Dermis microvascular lymphatic vessel endothelial cell (primary cell): ENCODE data around the gene ENTR1. TPM values are rescaled to one million over a fixed set of nuclear protein-coding genes. Genes with fewer than 3 reads are reported as not detected.
"Not testable (repeated sequence)": the region's sequence is repeated elsewhere in the genome, so short reads cannot be mapped to it uniquely, and the experiment has no call there.

Experiments
- DNase-seq, 2 donors: peaks; one replicate each; pipeline versions ENCODE4 v3.0.0 to v3.0.0-alpha.2; 2010; ENCODE audit warnings: low read depth in 2 of 2
- total RNA-seq: library from RNA; depleted of rRNA; stranded (reverse); fragments of >200 nt; gene quantifications from 2 replicates; pipeline ENCODE4 v1.2.1, GENCODE V29; 2014

ENTR1 gene
- total RNA-seq, 1 donor from 2014 or later, result 19.9 TPM

DNA sequence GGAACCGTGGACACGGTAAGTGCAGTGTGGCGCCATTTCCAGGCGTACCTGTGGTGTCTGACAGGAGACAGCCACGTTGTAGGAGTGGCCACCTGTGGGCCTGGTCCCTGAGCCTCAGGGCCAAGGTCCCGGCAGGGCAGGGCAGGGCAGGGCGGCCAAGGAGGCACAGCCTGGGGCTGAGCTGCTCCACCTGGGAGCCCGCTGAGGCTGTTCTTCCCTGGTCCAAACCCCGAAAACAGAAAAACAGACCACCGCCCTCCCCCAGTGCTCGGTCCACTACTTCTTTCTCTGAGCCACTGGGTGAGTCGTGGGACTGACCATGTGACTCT, 8.6 kb upstream of the ENTR1 start:
- no peak for DNase-seq

DNA sequence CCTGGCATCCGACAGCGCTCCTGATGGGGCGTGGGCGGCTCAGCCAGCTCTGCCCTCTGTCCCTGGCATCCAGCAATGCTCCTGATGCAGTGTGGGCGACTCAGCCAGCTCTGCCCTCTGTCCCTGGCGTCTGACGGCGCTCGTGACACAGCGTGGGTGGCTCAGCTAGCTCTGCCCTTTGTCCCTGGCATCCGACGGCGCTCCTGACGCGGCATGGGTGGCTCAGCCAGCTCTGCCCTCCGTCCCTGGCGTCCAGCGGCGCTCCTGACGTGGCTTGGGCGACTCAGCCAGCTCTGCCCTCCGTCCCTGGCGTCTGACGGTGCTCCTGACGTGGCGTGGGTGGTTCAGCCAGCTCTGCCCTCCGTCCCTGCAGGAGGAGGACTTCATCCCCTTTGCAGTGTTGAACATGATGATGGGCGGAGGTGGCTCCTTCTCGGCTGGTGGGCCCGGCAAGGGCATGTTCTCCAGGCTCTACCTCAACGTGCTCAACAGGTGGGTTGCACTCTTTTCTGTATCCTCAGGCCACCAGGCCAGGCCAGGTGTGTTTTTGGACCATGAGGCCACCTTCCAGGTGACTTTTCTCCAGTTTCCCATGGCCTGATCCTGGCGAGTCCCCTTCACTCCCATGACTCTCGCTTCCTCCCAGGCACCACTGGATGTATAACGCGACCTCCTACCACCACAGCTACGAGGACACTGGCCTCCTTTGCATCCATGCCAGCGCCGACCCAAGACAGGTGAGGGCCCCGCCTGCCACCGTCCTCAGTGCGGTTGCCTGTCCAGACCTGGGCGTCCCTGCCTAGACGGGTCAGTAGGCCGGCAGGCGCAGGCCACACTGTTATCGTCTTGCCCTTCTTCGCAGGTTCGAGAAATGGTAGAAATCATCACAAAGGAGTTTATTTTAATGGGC, 8.0 kb upstream of the ENTR1 start:
- no peak for DNase-seq

DNA sequence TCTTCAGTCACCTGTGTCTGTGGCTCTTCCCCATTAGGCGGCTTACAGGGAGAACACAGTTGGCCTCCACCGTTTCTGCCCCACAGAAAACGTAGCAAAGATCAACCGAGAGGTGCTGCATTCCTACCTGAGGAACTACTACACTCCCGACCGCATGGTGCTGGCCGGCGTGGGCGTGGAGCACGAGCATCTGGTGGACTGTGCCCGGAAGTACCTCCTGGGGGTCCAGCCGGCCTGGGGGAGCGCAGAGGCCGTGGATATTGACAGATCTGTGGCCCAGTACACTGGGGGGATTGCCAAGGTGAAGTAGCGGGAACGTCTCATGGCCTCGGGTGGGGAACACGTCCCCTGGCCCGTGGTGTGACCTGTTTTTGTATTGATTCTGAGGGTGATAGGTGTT, 6.5 kb upstream of the ENTR1 start:
- DNase-seq, result no peak

DNA sequence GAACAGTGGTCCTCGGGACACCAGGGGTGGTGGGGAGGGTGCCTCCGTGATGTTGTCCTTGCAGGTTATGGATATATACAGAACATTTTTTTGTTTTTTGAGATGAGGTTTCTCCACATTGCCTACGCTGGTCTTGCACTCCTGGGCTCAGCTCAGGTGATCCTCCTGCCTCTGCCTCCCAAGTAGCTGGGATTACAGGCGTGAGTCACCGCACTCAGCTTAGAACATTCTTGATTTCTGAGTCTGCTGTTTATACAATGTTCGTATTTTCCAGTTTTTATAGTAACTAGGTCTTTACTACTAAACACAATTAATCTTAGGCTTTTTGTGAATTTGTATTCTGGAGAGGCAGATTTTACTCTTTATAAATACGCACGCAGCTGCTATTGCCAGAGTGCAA, 6.0 kb upstream of the ENTR1 start:
- no peak for DNase-seq

DNA sequence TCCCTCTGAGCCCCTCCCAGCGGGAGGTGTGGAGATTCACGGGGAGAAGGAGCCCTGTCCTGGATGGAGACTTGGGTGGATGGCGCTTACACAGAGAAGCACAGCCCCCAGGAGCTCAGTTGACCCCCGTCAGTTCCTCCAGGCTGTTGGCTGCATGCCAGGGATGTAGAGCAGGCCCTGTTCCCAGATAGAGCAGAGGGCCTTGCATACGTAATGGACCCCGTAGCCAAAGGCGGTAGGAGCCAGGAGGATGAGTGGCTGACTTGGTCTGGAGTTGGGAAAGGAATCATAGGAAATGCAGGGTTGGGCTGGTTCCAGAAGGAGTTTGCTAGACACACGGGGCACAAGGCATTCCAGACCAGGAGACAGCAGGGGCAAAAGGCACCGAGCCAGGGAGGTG, 2.5 kb upstream of the ENTR1 start:
- no peak for DNase-seq

DNA sequence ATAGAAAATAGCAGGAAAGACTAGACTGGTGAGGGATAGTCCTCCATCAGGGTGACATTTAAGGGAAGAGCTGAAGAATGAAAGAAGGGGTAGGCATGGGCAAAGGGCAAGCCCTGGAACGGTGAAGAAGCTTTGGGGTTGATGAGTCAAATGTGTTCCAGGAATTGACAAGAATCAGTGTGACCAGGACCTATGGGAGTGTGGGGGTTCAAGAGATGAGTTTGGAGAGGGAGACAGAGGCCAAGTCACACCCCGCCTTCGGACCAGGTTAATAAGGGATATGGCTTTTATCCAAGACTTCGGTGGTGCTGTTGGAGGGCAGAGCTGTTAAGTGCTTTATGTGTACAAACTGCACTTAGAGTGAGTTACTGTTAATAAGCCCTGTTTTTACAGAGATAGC, 964 bp upstream of the ENTR1 start:
- no peak for DNase-seq

DNA sequence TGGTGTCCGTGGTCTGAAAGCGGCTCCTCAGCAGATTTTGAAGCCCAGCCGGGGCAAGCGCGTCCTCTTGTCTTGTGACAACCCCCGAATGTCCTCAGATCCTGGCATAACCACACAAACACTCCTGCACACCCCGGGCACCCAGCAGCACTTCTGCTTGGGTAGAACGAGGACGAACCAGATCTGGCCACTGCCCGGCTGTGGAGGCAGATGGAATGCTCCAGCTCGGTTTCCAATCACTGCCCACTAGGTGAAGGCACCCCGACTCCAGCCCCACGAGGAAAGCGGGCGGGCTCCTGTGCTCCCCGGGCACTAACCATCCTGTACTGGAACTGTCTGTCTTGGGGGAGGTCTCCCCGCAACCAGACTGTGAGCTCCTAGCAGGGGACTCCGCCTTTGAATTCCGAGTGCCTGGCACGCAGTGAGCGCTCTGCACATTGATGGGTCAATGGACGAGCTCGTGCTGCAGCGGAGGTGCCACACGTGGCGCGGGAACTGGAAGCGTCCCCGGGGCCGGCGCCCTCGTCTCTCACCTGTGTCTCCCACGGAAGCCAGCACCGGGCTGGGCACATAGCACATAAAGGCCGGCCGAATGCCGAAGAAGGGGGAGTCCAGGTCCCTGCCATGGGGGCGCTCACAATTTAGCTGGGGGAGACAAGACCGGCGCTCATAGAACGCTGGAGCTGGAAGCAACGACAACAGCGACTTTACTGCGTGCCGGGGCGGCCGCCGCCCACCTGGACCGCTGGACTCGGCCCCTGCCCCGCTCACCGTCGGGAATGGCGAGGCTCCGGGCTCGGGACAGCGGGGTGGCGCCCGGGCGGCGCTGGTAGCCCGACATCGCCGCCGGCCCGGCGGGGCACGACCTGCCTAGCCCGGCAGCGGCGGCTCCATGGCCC, 608 bp downstream of the ENTR1 start:
- peak in 1 of 2 donors; percentile 48 for DNase-seq

DNA sequence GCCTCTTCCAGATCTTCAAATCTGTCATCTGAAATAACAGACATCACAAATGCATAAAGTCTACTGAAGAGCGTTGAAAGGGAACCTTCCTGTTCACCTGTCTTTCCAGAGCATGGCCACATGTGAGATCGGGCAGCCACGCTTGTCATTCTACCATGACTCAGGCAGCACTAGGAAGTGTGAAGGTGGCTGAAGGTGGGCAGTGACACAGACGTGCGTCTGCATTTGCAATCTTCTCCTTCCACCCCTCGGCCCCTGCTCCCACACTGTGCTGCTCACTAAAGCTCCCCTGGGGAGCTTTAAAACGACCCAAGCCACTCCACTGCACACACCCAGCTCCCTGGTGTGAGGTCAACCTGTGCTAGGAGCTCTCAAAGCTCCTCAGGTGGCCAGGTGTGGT, 2.5 kb downstream of the ENTR1 start:
- DNase-seq, result no peak

DNA sequence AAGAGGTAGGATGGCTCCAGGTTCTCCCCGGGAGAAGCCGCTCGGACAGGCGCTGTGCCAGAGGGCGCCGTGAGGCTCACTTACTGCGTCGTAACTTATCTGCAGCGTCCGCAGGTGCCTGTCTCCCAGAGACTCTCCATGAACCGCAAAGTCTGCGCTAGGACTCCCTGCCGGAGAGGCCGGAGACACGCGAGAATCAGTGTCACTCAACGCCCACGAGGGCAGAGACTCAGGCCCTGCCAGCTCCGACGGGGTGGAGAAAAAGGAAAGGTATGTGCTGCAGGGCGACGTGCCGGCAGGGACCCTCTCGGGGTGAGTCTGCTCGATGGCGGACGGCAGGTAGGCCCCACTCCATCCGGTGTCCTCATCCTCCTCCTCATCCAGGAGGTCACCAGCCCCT, 3.4 kb downstream of the ENTR1 start:
- DNase-seq, result not testable (repeated sequence)

DNA sequence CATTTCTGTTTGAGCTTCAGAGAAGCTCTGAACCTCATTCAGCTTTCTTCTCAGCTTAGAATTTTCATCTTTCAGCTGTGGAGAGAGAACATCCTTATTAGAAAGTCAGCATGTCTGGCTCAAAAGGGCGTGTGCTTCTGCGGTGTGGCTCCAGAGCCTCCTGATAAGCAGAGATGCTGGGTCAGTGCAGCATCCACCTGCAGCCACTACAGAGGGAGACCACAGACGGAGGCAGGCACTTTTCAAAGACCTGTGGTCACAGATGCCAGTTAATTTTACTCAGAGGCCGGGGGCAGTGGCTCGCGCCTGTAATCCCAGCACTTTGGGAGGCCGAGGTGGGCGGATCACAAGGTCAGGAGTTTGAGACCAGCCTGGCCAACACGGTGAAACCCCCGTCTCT, 4.5 kb downstream of the ENTR1 start:
- not testable (repeated sequence) for DNase-seq

DNA sequence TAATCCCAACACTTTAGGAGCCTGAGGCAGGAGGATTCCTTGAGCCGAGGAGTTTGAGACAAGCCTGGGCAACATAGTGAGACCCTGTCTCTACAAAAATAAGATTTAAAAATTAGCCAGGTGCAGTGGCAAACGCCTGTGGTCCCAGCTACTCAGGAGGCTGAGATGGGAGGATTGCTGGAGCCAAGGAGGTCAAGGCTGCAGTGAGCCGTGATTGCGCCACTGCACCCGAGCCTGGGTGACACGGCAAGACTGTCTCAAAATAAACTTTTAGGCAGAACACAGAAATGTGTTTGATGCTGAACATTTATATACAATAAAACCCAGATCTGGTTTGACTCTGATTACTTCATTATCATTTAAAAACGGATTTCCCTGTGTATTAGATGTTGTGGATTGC, 4.9 kb downstream of the ENTR1 start:
- no peak for DNase-seq

DNA sequence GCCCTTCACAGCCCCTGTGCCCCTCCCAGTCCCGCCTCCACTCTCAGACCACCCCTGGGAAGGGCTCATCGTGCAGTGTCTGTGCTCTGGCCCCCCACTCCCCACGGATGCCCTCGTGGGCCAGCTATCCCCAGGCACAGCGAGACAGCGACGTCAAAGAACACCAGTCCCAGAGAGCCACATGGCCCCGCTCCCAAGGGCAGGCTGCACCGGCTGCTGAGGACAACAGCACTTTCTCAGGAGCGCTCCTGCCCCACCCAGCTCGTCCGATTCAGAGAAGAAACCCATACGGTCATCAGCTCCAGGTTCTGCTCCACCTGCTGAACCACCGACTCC, 5.6 kb downstream of the ENTR1 start:
- DNase-seq, result no peak

DNA sequence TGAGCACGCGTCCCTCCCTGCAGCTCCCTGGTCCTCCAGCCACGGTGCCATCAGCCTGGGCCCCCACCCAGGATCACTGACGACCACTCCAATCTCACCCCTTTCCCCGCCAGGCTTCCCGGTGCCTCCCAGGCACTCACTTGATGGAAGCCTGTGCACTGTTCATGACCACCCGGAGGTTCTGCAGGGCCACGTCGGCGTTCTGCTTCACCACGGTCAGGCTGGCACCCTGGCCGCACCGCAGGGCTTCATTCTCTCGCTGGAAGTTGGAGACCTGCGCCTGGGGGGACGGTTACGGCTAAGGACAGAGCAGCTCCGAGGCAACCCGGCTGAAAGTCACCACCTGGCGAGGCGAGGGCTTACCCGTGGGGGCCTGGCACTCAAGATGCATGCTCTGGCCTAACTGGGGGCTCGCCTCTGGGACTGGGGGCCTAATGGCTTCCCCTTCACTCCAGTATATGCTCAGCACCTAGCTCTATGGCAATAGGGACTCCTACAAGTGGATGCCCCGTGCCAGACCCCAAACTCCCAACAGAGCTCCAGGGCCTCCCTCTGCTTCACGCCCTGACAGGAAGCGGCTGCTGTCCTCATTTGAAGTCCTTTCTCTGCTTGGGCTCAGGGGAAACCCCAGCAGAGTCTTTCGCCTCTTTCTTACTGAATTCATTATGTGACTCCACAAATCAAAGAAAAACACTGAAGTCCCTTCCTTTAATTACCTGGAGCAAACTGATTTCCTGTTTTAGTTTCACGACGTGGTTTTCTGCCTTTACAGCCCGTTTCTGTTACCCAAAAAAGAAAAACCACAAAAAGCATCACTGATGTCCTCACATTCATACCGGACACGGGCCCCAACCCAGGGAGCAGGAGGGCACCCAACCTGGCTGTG, 6.3 kb downstream of the ENTR1 start:
- DNase-seq, result no peak

DNA sequence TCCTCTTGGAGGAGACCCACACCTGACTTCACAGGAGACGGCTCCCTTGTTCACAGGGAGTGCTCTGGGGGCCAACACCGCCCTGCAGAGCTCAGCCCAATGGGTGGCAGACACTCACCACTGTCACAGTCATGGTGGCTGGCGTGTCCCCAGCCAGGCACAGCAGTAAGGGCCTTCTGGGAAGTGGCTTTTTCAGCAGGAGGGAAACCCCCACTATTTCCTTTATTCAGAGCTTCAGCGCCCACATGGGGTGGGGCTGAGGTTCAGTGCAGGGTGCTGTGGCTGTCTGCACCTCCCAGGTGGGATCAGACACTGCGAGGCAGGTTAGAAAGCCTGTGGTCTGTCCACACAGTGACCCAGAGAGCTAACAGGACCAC, 6.9 kb downstream of the ENTR1 start:
- DNase-seq, result no peak

DNA sequence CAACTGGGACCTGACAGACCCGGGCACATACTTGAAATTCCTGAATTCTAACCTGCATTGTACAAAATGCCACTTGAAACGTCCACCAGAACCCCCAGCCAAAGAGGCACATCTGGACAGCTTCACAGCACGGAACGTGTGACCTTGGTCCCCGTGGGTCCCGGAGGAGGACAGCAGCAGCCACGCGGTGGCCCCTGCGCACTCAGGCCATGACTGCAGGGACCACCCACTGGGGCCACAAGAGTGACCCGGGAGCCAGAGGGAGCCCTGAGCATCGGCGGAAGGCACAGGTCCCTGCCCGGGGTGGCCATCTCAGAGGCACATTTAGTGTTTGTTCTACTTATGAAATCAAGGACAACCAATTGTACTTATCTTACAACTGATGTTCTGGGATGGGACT, 8.3 kb downstream of the ENTR1 start:
- DNase-seq, result no peak

DNA sequence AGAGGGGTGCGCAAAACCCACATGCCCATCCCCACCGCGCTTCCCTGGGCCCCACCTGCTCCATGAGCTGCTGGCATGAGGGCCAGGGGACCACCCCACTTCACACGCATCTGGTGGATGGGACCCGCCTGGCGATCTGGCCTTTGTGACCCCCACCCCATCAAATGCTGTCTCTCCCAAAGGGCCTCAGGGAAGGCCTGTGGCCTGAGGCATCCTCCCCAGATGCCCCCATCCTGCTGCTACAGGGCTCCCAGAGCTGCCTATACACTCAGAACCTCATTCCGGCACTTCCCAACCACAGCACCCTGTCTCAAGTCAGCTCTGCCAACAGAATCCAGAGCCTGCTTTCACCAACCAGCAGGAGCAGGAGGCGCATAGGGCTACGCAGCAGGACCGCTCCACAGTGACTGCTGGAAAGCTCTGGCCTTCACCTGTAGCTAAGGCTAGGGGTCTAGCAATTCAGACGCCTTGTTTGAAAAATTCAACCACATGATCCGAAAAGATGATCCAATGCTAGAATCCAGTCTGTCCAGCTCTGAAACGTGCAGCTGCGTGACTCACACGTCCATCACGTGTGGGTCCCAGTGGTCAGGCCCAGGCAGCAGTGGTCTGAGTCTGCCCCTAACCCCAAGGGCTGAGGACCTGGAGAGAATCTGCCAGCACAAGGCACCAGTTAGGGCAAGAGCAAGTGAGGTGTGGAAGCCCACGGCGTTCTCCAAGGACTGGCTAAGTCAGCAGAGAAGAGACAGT, 9.1 kb downstream of the ENTR1 start:
- DNase-seq, result no peak

DNA sequence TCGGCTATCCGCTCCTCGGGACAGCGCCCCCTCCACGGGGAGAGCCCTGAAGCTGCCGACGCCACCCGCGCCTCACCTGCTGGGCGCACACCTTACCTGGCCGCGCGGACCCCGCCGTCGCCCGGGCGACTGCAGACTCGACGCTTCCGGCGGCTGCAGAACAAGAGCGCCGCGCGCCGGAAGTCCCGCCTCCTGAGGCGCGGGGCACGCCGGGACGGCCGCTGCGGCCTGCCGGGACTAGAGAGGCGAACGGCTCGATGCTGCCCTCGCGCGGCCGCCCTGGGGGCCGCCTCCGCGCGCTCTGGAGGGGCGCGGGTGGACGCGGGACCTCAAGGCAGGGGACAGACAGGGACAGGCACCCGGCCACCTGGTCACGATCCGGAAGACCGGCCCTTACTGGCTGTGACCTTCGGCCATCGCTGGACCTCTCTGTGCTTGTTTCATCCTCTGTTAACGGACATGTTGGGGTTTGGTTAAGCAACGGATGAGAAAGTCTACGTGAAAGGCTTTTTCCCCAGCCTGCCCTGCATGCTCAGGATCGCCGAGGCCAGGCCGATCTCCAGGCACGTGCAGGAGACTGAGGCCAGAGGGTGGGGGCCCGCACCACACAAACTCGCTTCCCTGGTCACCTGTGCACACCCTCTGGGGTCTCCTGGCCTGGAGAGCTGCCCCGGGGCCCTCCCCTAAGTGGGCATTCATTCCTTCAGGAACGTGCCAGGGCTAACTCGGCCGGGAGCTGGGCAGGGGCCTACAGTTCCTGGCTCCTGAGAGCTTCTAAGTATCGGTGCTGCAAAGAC, 10.2 kb downstream of the ENTR1 start, which contains the start of gene SNAPC4:
Gene SNAPC4 (minus strand): TSS at position 133 of the 797 bp plus-strand sequence. CDS start 1,742 bp downstream, outside the sequence.
- DNase-seq, result peak; percentile 73 to 89

DNA sequence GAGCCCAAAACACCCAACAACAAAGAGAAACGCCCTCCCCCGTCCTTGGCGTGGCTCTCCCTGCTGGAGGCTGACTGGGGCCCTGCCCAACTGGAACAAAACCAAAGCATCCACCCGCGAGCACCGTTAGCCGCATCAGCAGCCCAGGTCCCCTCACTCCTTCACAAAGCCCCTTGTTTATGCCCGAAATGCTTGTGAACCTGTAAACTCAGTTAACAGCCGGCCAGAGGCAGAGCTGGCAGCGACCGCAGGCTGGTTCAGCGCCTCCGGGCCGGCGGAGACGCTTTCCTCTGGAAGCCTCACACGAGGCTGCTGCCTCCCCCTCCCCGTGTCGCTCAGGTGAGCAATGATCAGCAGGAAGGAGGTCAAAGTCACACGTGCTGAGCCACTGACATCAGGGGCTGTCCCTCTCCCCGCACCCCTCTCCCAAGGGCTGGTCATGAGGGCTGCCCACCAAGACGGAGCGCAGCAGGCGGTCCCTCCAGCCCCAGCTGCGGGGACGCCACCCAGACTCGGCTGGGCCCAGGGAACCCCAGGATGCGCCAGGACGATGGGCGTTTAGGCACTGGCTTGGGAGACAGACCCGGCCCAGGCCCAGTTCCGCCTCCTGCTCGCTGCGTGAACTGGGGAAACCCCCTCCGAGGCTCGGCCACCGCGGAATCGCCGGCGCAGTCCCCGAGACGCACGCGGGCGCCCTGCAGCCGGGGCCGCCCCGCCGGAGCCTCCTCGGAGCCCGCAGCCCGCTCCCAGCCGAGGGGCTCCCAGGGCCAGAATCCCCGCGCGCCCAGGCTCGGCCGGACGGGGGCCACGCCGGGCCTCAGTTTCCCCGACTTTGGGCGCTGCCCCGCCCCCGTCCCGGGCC, 11.0 kb downstream of the ENTR1 start:
- DNase-seq, result peak in 1 of 2 donors; percentile 40

DNA sequence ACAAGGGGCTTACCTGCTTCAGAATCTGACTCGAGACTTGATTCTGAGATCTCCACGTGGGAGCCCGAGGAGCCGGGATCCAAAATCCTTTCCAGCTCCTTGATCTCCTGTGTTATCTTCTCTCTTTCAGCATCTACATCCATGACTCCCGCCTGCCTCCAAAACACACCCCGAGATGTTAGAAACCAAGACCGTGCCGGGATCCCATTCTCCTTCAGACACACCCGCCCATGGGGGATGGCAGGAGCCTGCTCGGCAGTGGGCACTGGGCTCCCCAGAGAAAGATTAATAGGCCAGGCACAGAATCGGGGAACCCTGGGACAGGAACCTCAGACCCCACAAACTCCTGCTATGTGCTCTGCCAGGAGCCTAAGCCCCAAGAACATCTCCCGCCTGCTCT, 12.1 kb downstream of the ENTR1 start:
- no peak for DNase-seq
